Esophagus squamous epithelium (tissue), 4 donors: Measurements from ENCODE around the gene LAPTM5.

Source experiments
- POLR2A ChIP-seq, 4 donors: fragments of 450-650 bp; IDR thresholded peaks; one replicate each; pipeline ENCODE4 v1.6.1; 2017; ENCODE audit warnings: antibody characterized with exemption in 4 of 4, mild to moderate bottlenecking in 4 of 4, moderate library complexity in 3 of 4
- TF ChIP-seq, protein P1 (sequence below), 6 experiments: fragments of 450-650 bp in 4 of 6; fragments of 200-600 bp in 2 of 6; sonication (generic) in 2 of 6; IDR thresholded peaks; one replicate each; pipeline ENCODE4 v1.5.1; 2016 to 2019; ENCODE audit warnings: antibody characterized with exemption in 6 of 6, mild to moderate bottlenecking in 4 of 6, moderate library complexity in 4 of 6

DNA sequence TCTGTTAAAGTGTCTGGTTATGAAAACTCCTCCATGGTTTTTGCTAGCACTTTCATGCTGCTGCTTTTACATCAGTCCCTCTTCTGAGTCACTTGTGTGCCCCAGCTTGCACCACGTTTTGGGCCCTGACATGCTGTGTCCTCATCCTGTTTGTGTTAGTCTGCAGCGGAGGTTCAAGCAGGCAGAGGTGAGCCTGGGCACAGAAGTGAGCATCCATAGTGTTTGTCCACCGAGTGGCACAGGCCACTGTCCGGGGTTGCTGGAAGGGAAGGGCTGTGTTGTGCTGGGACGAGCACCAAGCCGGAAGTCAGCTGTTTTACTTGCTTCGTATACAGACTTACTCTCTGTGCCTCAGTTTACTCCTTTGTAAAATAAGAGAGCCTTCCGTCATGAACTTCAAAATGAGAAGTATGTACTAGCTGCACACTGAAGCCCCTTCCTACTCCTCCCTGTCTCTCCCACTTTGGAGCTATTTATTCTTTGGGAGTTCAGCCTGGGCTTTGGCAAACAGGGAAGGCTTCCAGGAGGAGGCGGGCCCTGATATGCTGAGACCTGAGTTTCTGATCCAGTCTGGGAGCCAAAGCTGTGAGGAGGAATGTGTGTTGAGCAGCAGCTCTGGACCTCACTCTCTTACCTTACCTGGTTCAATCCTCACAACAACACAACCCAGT, 10.7 kb upstream of the LAPTM5 start:
- TF ChIP-seq, protein P1, sequence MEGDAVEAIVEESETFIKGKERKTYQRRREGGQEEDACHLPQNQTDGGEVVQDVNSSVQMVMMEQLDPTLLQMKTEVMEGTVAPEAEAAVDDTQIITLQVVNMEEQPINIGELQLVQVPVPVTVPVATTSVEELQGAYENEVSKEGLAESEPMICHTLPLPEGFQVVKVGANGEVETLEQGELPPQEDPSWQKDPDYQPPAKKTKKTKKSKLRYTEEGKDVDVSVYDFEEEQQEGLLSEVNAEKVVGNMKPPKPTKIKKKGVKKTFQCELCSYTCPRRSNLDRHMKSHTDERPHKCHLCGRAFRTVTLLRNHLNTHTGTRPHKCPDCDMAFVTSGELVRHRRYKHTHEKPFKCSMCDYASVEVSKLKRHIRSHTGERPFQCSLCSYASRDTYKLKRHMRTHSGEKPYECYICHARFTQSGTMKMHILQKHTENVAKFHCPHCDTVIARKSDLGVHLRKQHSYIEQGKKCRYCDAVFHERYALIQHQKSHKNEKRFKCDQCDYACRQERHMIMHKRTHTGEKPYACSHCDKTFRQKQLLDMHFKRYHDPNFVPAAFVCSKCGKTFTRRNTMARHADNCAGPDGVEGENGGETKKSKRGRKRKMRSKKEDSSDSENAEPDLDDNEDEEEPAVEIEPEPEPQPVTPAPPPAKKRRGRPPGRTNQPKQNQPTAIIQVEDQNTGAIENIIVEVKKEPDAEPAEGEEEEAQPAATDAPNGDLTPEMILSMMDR (IDR thresholded peaks at IDR 0.05): no peak
- no peak for TF ChIP-seq POLR2A (IDR thresholded peaks at IDR 0.05)
